A549 (cell line): ENCODE measurements around the gene CTNNA3. TPM values are rescaled to one million over a fixed set of nuclear protein-coding genes. Genes with fewer than 3 reads are reported as not detected.

Experiments
- ATAC-seq, 2 experiments: fragments of 200-7000 bp in 1 of 2; fragments of >200 bp in 1 of 2; cut with Nextera tagmentation in 1 of 2; cut with Tn5 transposase in 1 of 2; 3 replicates each; pipeline versions ENCODE4 v1.8.0 to v1.9.1; 2018 to 2020; ENCODE audit warnings: mild to moderate bottlenecking in 1 of 2, moderate library complexity in 1 of 2
- CTCF ChIA-PET: fragments of 300-600 bp; sonication (Branson Sonifier 250); formaldehyde crosslinking; extraction: SDS; loops from one replicate; lab custom pipeline; 2021; ENCODE audit warnings: antibody characterized with exemption, inconsistent platforms; lab: Yijun Ruan, JAX
- POLR2A ChIA-PET: fragments of 350-600 bp; formaldehyde crosslinking; extraction: SDS; loops from one replicate; lab custom pipeline; 2021; ENCODE audit warnings: antibody characterized with exemption, inconsistent platforms; lab: Yijun Ruan, JAX
- DNase-seq, 2 experiments: peaks; one replicate each; pipeline versions ENCODE4 v3.0.0 to v3.0.0-alpha.2; 2011 to 2016; ENCODE audit warnings: low read depth in 1 of 2, low spot score in 1 of 2
- FAIRE-seq: peaks from 2 replicates; lab custom pipeline; 2011; peaks lifted over from hg19 to GRCh38; lab: Jason Lieb, UNC
- H3K27ac ChIP-seq, 2 experiments: fragments of >200 bp; sonication (Bioruptor Twin); formaldehyde crosslinking; 3 replicates each; pipeline ENCODE4 v1.5.1; 2016 to 2017
- H3K4me1 ChIP-seq: fragments of >200 bp; sonication (Bioruptor Twin); formaldehyde crosslinking; 3 replicates; pipeline ENCODE4 v1.6.1; 2016
- H3K4me2 ChIP-seq: fragments of >200 bp; sonication (Bioruptor Twin); formaldehyde crosslinking; 3 replicates; pipeline ENCODE4 v1.6.1; 2016
- H3K4me3 ChIP-seq: fragments of >200 bp; sonication (Bioruptor Twin); formaldehyde crosslinking; 3 replicates; pipeline ENCODE4 v1.5.1; 2016
- H3K9me3 ChIP-seq: fragments of >200 bp; sonication (Bioruptor Twin); formaldehyde crosslinking; 3 replicates; pipeline ENCODE4 v1.6.1; 2016
- BCL3 ChIP-seq: fragments of >200 bp; sonication (Bioruptor Twin); formaldehyde crosslinking; IDR thresholded peaks from 3 replicates; pipeline ENCODE4 v1.6.1; 2016
- BHLHE40 ChIP-seq: IDR thresholded peaks from 2 replicates; pipeline ENCODE4 v1.6.1; 2012; ENCODE audit warnings: low read depth, low read length, inconsistent platforms
- CEBPB ChIP-seq, 2 experiments: fragments of >200 bp in 1 of 2; sonication (Bioruptor Twin) in 1 of 2; formaldehyde crosslinking in 1 of 2; IDR thresholded peaks; 2 replicates each; pipeline ENCODE4 v1.6.1; 2012 to 2016
- CHD2 ChIP-seq: fragments of 150-350 bp; IDR thresholded peaks from 2 replicates; pipeline ENCODE4 v1.6.1; 2014; ENCODE audit warnings: low read length; ENCODE audit not compliant: partially characterized antibody
- CTCF ChIP-seq: fragments of >200 bp; sonication (Bioruptor Twin); formaldehyde crosslinking; IDR thresholded peaks from 3 replicates; pipeline ENCODE4 v1.5.1; 2016
- EHMT2 ChIP-seq: fragments of 200-600 bp; sonication (generic); IDR thresholded peaks from 2 replicates; pipeline ENCODE4 v1.6.1; 2016; ENCODE audit warnings: antibody characterized with exemption, low read depth, mild to moderate bottlenecking, moderate library complexity
- ELK1 ChIP-seq: fragments of 150-350 bp; IDR thresholded peaks from 2 replicates; pipeline ENCODE4 v1.6.1; 2014; ENCODE audit warnings: low read depth, mild to moderate bottlenecking, low read length
- FOSB ChIP-seq: fragments of 250-450 bp; sonication (Bioruptor Pico); IDR thresholded peaks from 2 replicates; pipeline ENCODE4 v1.5.0; 2020; ENCODE audit warnings: mild to moderate bottlenecking, moderate library complexity
- FOXS1 ChIP-seq: fragments of 250-450 bp; sonication (Bioruptor Pico); IDR thresholded peaks from 2 replicates; pipeline ENCODE4 v1.5.0; 2020; ENCODE audit warnings: mild to moderate bottlenecking, moderate library complexity
- HDAC2 ChIP-seq: fragments of 200-600 bp; sonication (generic); IDR thresholded peaks from 2 replicates; pipeline ENCODE4 v1.6.1; 2016
- HES2 ChIP-seq: fragments of >200 bp; sonication (Bioruptor Twin); formaldehyde crosslinking; IDR thresholded peaks from 2 replicates; pipeline ENCODE4 v1.6.1; 2016
- HEYL ChIP-seq: fragments of 250-450 bp; sonication (Bioruptor Pico); IDR thresholded peaks from 2 replicates; pipeline ENCODE4 v1.8.0; 2021; ENCODE audit warnings: mild to moderate bottlenecking, moderate library complexity
- HMGXB4 ChIP-seq: fragments of 250-450 bp; sonication (Bioruptor Pico); IDR thresholded peaks from 2 replicates; pipeline ENCODE4 v1.5.0; 2021; ENCODE audit warnings: mild to moderate bottlenecking, moderate library complexity, borderline replicate concordance
- HOXB13 ChIP-seq: fragments of 250-450 bp; sonication (Bioruptor Pico); IDR thresholded peaks from 2 replicates; pipeline ENCODE4 v1.5.0; 2020; ENCODE audit warnings: low read depth, mild to moderate bottlenecking, moderate library complexity
- KDM1A ChIP-seq: fragments of 200-600 bp; sonication (generic); IDR thresholded peaks from 2 replicates; pipeline ENCODE4 v1.6.1; 2016; ENCODE audit warnings: low read depth, mild to moderate bottlenecking
- MAFK ChIP-seq: fragments of 450-650 bp; IDR thresholded peaks from 2 replicates; pipeline ENCODE4 v1.6.1; 2014; ENCODE audit not compliant: partially characterized antibody
- MAX ChIP-seq: IDR thresholded peaks from 2 replicates; pipeline ENCODE4 v1.6.1; 2012
- NR3C1 ChIP-seq: fragments of >200 bp; sonication (Bioruptor Twin); formaldehyde crosslinking; IDR thresholded peaks from 3 replicates; pipeline ENCODE4 v1.6.1; 2017
- PHF8 ChIP-seq: fragments of 200-600 bp; sonication (generic); IDR thresholded peaks from 2 replicates; pipeline ENCODE4 v1.6.1; 2016; ENCODE audit warnings: low read depth, mild to moderate bottlenecking, antibody characterized with exemption, moderate library complexity, borderline replicate concordance
- POLR2AphosphoS2 ChIP-seq: conservative IDR thresholded peaks from 2 replicates; pipeline ENCODE4 v1.6.1; 2012; ENCODE audit warnings: low read length, improper control_type of control experiment, inconsistent platforms
- RARB ChIP-seq: fragments of 250-450 bp; sonication (Bioruptor Pico); IDR thresholded peaks from 2 replicates; pipeline ENCODE4 v1.8.0; 2021; ENCODE audit warnings: mild to moderate bottlenecking, moderate library complexity
- REST ChIP-seq: fragments of 200-600 bp; sonication (generic); IDR thresholded peaks from 2 replicates; pipeline ENCODE4 v1.6.1; 2016; ENCODE audit warnings: antibody characterized with exemption, mild to moderate bottlenecking, moderate library complexity
- SMC3 ChIP-seq: fragments of >200 bp; sonication (Bioruptor Twin); formaldehyde crosslinking; IDR thresholded peaks from 3 replicates; pipeline ENCODE4 v1.6.1; 2018; ENCODE audit warnings: inconsistent platforms
- TP53 ChIP-seq: fragments of 250-450 bp; sonication (Bioruptor Pico); IDR thresholded peaks from 2 replicates; pipeline ENCODE4 v1.5.0; 2021; ENCODE audit warnings: mild to moderate bottlenecking, moderate library complexity
- ZFP36 ChIP-seq: fragments of 450-650 bp; IDR thresholded peaks from 2 replicates; pipeline ENCODE4 v1.6.1; 2014; ENCODE audit warnings: borderline replicate concordance; ENCODE audit not compliant: partially characterized antibody
- WGBS: methylation state at CpG from one replicate; pipeline ENCODE4 v1.1.6; 2017; ENCODE audit errors: missing lambda C conversion rate; 5-methylcytosine and 5-hydroxymethylcytosine counted together
- polyA plus RNA-seq, 4 experiments: library from polyadenylated mRNA; depleted of rRNA in 3 of 4; stranded (reverse); fragments of >200 nt; fragmentation: RNase III in 1 of 4; extraction: RNeasy Plus Mini Kit Qiagen cat#74134 plus additional on column Dnase treatment in 1 of 4; gene quantifications; 2 replicates in 3 of 4; 3 replicates in 1 of 4; pipeline ENCODE4 v1.2.3, GENCODE V29; 2011 to 2017

The CTNNA3 gene
- polyA plus RNA-seq, 2 of the 4 experiments (the other 2 are of a cell fraction): not detected

GRCh38 chr10:67127441-67127840, 568.6 kb downstream of the CTNNA3 start:
- WGBS: 0% methylated on average over 2 of the region's 2 CpGs
- Histone ChIP-seq H3K27ac (no peak overlapping the region), H3K4me2 (no peak overlapping the region), H3K4me3 (no peak overlapping the region), H3K4me1 (no peaks in the 10 kb centered on the region), H3K9me3 (no peaks in the 10 kb centered on the region)
- FAIRE-seq (no peak), ATAC-seq (no peak), DNase-seq (no peak)
- POLR2A ChIA-PET: no interaction called here
- TF ChIP-seq BHLHE40 (no peak), HEYL (CRISPR knock-in tag) (no peak), ELK1 (no peak), MAFK (no peak), EHMT2 (no peak)
- CTCF ChIA-PET: no interaction called here

- FAIRE-seq: no peak
- ChIA-PET CTCF (no interaction called here), POLR2A (no interaction called here)
- Histone ChIP-seq H3K4me2 (no peak overlapping the region), H3K27ac (no peak overlapping the region), H3K9me3 (no peaks in the 10 kb centered on the region), H3K4me1 (peaks cover 7% of the 10 kb centered on the region; the same call in 2 of the 3 replicates), H3K4me3 (no peak overlapping the region)
- WGBS: 3% methylated on average over 1 of the region's 1 CpG
- no peak for DNase-seq
- no peak for ATAC-seq
- no peak for TF ChIP-seq HOXB13 (CRISPR knock-in tag)
- no peak for TF ChIP-seq BHLHE40
- TF ChIP-seq SMC3: no peak
- TF ChIP-seq HES2: no peak
- no peak for TF ChIP-seq BCL3
- TF ChIP-seq TP53 (CRISPR knock-in tag): no peak
- TF ChIP-seq FOXS1 (CRISPR knock-in tag): no peak
- no peak for TF ChIP-seq HDAC2
- no peak for TF ChIP-seq HMGXB4 (CRISPR knock-in tag)
- TF ChIP-seq KDM1A: no peak
- no peak for TF ChIP-seq CEBPB (IDR thresholded peaks at IDR 0.05)
- TF ChIP-seq POLR2AphosphoS2: no peak
- TF ChIP-seq ZFP36: no peak
These were observed 576.3 kb downstream of the CTNNA3 start for GRCh38 chr10:67119651-67120050.

GRCh38 chr10:67115972-67116371, 580.0 kb downstream of the CTNNA3 start:
- Histone ChIP-seq H3K4me2 (peak overlapping the region; percentile 10; the same call in 1 of the 3 replicates), H3K4me3 (no peak overlapping the region), H3K27ac (no peak overlapping the region), H3K9me3 (no peaks in the 10 kb centered on the region), H3K4me1 (peaks cover 7% of the 10 kb centered on the region; the same call in 2 of the 3 replicates)
- FAIRE-seq: no peak
- DNase-seq: peak in 1 of 2 experiments; percentile 16
- 0% methylated on average over 1 of the region's 1 CpG for WGBS
- POLR2A ChIA-PET: no interaction called here
- CTCF ChIA-PET: no interaction called here
- no peak for ATAC-seq
- TF ChIP-seq HEYL (CRISPR knock-in tag) (no peak), PHF8 (no peak), NR3C1 (no peak), MAX (no peak), CHD2 (no peak), RARB (no peak), FOSB (no peak), CTCF (no peak), REST (no peak)
